ENCODE results near the gene ADORA1.

The ADORA1 gene

DNA sequence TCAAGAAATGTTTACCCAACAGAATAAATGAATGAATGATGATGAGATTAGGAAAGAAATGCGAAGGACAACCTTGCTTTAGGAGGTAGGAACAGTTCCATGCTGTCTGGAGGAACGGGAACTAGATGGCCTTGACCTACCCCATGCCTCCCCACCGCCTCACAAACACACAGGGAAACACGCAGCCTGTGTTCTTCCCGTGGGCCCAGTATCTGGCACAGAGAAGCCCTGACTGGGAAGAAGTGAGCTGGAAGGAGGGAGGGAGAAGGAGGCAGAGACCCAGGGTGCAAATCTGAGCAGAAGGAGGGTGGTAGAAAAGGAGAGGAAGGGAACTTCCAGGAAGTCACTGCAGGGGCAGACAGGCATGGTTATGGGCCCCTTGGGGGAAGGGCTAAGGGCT, 3.5 kb upstream of the ADORA1 start:
- DNase-seq: no peak

- DNase-seq: no peak
Observed at GRCh38 chr1:203124546-203125317, 2.8 kb upstream of the ADORA1 start.

DNA sequence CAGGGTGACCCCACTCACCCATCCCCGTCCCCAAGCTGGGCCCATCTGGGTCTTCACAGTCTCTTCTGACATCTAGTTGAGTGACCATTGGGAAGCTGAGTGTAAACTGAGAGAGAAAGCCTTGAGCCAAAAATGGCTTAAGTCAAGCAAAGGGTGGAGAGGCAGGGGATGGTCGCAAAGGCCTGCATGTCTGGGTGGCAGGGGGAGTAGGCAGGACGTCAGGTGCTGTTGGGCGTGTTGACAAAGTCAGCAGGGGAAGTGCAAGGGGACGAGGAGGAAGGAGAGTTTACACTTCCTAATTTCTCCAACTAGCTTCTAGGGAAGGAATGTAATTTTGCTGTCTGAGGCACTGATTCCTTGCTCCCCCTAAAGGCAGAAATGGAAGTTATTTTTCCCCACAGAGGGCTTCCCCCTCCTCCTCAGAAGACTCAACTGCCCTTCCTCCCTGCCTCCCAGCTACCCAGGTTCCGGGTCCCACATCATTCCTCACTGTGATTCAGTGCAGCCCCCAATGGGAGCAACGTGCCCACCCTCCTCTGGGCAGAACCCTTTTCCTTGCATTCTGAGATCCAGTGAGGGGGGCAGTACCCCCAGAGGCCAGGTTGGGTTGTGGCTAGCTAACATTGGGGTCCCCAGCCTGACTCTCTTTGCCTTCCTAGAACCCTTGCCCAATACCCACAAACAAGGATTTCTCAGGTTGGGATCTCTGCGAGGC, 1.2 kb upstream of the ADORA1 start:
- DNase-seq: no peak

DNA sequence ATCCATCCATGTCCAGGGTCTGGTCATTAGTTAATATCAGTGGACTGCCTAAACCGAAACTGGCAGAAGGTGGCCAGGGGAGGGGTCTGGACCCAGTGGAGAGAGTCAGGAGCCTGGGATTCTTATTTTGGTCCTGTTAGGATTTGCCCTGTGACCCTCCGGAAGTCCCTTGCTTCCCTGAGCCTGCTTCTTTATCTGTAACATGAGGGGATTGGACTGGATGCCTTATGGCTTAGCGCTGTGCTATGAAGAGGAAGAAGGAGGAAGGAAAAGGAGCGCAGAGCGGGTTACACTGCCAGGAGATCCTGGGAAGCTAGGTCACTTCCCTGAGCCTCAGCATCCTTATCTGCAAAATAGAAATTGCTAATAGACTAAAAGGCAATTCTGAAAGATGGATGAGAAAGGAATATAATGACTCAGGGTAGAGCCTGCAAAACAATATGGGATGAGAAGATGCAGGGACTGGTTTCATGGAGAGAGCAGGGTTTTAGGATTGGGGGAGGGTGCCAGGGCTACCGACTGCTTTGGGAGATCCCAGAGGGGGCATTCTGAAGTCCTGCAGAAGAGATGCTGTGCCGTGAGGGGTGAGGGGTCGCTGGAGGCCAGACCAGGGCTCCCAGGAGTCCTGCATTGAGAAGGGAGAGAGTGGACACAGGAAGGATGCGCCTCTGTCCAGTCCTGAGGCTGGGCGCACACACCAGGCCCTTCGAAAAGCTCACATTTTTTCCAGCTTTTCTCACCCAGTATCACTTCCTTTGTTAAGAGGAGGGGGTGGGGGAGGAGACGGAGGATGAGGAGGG, 460 bp upstream of the ADORA1 start:
- DNase-seq: no peak

GRCh38 chr1:203128431-203128715, 847 bp downstream of the ADORA1 start:
- DNase-seq: no peak

GRCh38 chr1:203128716-203129500, 1.4 kb downstream of the ADORA1 start:
- no peak for DNase-seq

DNA sequence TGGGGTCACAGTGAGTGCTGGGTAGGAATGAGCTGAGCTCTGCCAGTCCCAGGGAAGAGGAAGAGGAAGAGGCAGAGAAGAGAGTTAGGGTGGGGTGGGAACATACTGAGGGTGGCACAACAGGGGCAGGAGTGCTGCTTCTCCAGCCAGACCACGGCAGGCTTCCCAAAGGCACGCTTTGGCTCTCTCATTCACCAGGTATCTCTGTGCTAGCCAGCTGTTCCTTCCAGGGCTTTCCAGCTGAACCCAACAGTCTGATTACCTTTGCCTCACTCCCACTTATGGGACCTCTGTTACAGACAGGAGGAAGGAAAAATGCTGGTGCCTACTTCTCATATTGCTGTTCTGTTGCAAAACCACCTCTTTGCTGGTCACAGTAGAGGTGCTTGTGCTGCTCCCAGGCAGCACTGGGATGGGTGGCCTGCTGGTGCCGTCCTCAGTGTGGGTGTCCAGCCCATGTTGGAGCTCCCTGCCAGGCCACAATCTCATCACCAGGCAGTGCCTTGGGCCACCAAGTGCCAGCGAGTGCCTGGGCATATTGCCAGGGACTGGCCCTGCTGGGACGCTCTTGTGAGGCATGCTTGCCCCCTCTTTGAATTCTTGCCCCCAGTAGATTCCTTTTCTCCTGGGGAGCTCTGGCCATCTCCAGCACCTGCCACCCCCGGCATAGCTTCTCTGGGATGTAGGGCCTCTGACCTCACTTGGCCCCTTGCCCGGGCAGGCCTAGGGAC, 2.1 kb downstream of the ADORA1 start:
- DNase-seq: no peak

DNA sequence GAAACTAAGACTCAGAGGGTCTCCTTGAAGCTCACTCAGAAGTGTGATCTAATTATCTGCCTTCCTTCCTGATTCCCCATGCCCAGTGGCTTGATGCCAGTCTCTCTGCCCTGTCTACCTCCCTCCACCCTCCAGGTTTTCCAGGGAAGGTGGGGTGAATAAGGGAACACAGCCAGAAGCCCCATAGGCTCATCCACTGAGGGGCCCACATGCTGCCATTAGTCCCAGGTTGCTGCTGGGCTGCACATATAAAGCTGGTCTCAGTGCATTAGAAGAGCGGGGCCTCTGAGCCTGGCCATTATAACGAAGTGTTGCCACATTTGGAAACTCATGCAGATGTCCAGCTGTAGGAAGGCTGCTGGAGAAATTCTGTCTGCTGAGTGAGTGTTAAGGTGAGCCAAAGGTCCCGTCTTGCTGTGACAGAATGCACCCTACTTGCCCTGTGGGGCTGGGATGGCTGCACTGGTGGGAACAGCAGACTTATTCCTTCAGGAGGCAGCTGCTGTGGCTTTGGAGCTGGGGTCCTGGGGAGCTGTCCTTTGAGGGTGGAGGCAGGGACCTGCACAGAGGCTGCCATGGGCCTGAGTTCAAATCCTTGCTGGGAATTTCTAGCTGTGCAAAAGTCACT, 2.9 kb downstream of the ADORA1 start:
- DNase-seq: no peak

DNA sequence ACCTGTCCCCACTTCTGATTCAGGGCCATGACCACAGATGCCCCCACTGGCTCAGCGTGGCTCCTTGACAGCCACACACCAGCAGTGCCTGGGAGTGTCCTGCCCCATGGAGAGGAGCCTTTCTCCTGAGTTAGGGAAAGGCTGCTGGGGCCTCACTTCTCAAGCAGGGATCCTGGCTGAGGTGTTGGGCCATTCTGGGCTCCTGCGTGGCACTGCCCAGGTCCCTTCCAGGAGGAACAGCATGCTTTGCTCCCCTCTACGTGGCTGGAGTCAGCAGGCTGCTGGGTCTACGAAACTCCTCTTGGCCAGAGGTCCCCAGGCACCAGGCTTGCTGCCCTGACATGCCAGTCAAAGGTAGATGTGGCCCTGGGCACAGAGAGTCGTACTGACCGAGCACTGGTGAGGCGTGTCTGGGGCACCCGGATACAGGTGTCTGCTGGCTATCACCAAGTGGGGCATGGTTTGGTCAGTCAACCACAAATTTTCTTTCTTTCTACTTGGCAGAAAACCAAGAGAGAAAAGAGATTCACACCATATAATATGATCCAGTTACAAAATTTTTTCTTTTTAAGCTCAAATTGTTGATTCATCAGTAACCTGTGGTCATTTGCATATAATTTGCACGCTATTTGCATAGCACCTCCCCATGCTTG, 4.1 kb downstream of the ADORA1 start:
- DNase-seq: no peak

DNA sequence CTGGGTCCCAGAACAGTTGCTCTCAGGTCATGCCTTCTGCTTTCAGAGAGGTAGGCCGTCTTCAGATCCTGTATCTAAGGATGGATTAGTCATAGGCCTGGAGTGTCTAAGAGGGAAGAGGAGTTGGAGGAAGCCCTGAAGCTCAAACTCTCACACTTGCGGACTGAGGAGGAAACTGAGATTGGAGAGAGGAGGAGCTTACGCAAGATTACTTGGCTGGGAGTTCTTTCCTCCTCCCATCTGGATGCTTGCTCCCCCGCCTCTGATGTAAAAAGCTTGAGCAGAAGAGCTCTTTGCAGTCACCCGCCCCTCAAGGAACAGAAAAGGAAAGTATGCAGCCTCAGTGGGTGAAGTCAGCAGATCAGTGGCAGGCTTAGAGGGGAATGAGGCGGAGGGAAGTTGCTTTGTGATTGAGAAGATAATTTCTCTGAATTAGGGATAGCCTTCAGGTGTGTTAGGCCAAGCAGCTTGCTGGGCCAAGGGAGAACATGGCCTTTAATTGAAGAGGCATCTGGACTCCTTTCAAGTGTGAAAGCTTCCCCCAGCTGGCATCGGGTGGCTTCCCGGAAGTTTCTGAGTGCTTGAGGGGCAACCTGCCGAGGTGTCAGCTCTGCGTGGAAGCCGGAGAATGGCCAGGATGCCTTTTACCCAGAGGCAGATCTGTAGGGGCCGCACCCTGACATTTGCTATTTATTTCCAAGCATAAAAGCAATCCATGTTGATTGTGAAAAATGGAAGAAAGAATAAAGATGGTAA, 6.6 kb downstream of the ADORA1 start:
- no peak for DNase-seq

DNA sequence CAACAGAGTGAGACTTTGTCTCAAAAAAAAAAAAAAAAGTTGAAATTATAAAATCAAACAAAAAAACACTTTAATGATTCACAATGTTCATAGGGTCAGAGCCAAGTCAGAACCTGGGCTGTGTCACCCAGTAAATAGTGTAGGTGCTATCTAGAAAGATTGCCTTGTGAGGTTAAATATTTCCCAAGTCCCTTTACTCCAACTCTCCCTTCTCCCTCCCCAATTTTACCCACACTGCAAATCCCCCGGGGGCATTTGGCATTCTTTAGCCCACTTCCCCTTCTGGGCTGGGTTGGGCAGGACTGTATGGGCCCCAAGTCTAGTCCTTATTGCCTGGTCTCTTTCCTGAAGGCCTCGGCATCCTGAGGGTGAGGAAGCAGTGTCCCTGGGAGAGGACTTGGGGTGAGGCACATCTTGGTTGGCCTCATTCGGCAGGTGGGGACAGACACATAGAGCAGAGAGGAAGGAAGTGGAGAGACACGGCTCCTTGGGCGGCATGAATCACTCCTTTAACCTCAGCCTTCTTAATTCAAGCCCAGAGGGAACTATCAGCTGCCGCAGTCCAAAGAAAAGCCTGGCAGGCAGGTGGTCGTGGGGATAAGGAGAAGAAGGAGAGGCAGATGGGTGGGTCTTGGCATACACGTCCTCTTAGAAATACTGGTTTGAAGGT, 8.2 kb downstream of the ADORA1 start:
- no peak for DNase-seq

- DNase-seq: no peak
Observed at GRCh38 chr1:203136409-203137042, 9.0 kb downstream of the ADORA1 start.

- DNase-seq: no peak
Observed at GRCh38 chr1:203137324-203137723, 9.8 kb downstream of the ADORA1 start.

- DNase-seq: no peak
Observed at GRCh38 chr1:203138066-203138465, 10.5 kb downstream of the ADORA1 start.

DNA sequence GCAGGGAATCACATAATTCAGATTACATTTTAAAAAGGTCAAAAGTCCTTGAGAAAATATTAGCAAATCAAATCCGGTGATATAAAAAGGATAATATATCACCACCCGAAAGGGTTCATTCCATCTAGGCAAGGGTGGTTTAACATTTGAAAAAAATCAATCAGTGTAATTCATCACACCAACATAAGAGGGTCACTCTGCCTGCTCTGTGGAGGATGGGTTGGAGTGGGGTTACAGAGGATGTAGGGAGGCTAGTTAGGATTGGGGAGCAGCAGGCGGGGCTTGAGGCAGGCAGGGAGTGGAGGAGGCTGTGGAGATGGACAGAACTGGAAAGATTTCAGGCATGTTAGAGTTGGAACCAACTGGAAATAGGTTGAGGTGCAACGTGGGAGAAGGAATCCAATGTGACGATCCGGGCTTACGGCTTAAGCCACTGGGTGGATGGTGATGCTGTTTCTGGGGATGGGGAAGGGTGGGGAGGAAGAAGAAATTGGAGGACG, 12.5 kb downstream of the ADORA1 start:
- DNase-seq: no peak

DNA sequence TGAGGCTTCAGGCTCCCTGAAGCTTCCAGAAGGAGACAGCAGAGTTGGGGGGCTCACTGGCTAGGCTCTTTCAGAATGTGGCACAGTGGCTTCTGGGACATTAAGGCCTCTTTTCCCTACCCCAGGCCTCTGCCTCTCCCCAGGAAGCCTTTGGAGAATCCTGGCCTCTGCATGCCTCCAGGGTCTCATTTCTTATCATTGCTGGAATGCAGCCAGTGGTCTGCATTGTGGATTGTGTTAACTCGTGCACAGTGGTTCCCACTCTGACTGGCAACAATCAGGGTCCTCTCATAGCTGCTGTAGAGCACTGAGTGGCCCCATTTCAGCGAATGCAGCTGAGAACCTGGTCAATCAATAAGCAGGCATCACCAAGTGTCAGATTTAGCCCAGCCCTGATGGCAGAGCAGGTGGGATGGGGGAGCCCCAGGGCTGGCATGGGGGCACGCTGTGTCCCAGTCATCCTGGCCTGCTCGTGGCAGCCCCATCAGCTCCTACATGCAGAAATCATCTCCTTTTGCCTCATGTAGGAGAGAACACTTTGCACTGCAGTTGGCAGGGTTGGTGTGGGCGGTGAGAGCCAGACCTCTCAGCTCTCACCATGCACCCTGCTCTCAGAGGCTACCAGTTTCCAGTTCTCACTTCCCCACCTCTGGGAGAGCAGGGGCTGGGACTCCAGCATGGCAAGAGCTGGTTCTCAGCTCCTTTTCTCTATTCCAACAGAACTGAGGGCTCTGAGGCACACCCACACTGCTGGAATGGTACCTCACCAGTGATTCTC, 13.4 kb downstream of the ADORA1 start:
- DNase-seq: no peak

DNA sequence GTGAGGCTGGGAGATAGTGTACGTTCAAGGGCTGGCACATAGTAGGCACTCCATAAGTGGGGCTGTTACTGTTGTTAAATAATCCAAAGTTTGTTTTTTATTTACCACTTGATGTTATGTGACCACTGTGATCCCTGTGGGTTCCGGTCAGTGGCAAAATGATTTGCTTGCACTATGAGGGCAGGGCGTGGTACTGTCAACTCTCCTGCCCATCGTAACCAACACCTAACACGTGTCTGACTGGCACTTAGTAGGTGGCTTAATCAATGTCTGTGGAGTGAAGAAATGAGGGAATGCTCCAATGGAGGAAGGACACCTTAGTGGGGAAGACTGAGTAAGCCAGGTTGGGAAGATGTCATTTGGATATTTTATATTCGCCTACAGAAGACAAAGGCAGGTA, 14.6 kb downstream of the ADORA1 start:
- DNase-seq: no peak

DNA sequence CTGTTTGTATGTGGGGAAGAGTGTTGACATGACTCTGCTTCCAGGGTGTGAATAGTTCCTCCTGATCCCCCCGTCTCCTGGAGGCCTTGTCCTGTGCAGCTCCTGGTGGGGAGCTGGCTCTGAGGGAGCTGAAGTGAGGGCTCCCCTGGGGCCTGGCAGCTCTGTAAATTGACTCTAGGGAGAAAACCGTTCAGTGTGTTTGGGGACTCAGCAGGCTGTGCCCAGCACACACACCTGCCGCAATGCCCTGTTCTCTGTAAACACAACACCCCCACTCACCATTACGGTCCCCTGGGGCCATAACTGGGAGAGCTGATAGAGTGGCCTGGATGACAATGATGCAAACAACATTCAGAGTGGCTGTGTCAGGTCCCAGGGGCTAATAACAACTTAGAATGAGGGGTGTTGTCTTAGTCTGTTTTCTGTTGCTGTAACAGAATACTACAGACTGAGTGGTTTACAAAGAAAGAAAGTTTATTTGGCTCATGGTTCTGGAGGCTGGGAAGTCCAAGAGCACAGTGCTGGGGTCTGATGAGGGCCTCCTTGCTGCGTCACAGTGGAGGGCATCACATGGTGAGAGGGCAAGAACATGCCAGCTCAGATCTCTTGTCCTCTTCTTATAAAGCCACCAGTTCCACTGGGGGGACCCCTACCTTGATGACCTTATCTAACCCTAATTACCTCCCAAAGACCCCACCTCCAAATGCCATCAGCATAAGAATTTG, 15.3 kb downstream of the ADORA1 start:
- no peak for DNase-seq
